Osteocyte (in vitro differentiated cells): ENCODE results near the gene MMP13. TPM values are rescaled to one million over a fixed set of nuclear protein-coding genes. Genes with fewer than 3 reads are reported as not detected.

ENCODE experiments used
- DNase-seq: peaks from one replicate; pipeline ENCODE4 v3.0.0; 2021; ENCODE audit warnings: mixed read lengths; ENCODE audit not compliant: unreplicated experiment; ENCODE audit errors: extremely low spot score
- H3K27ac Mint-ChIP-seq: one replicate; pipeline ENCODE4 v1.8.0; 2021; ENCODE audit warnings: mild to moderate bottlenecking, mixed read lengths; ENCODE audit not compliant: unreplicated experiment
- H3K27me3 Mint-ChIP-seq: one replicate; pipeline ENCODE4 v1.8.0; 2021; ENCODE audit warnings: mixed read lengths; ENCODE audit not compliant: unreplicated experiment
- H3K36me3 Mint-ChIP-seq: one replicate; pipeline ENCODE4 v1.8.0; 2021; ENCODE audit warnings: mixed read lengths; ENCODE audit not compliant: unreplicated experiment
- H3K4me1 Mint-ChIP-seq: one replicate; pipeline ENCODE4 v1.8.0; 2021; ENCODE audit warnings: mixed read lengths; ENCODE audit not compliant: unreplicated experiment
- H3K4me3 Mint-ChIP-seq: one replicate; pipeline ENCODE4 v1.8.0; 2021; ENCODE audit warnings: mild to moderate bottlenecking, moderate library complexity, mixed read lengths; ENCODE audit not compliant: unreplicated experiment
- H3K9me3 Mint-ChIP-seq: one replicate; pipeline ENCODE4 v1.8.0; 2021; ENCODE audit warnings: mixed read lengths; ENCODE audit not compliant: unreplicated experiment
- total RNA-seq: library from RNA; stranded (reverse); gene quantifications from 2 replicates; pipeline ENCODE4 v1.2.1, GENCODE V29; 2021
- TF ChIP-seq, protein P1 (sequence below): fragments of 200-600 bp; sonication (generic); IDR thresholded peaks from 2 replicates; pipeline ENCODE4 v1.5.0; 2021; ENCODE audit warnings: antibody characterized with exemption, mild to moderate bottlenecking, moderate library complexity

MMP13 gene
- total RNA-seq, 1 donor from 2014 or later = 0.21 TPM

DNA sequence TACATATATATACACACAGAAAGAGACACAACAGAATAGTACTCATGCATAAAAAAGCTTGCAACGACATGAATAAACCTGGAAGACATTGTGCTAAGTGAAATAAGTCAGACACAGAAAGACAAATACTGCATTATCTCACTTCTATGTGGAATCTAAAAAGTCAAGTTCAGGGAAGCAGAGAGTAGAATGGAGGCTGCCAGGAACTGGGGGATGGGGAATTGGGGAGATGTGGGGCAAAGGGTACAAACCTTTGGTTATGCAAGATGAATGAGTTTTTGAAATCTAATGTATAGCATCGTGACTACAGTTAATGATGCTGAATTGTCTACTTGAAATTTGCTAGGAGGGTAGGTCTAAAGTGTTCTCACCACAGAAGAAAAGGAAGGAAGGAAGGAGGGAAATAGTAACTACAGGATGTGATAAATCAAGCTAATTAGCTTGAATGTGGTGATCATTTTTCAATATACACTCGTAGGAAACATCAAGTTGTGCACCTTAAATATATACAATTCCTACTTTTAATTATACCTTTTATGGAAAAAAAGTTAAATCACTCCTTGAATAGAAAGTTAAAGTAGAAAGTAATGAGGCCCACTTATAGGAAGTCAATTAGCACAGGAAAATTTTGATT is 33.8 kb downstream of the MMP13 start:
- Mint-ChIP-seq H3K36me3 (no peaks in the 10 kb centered on the region), H3K27ac (no peak overlapping the region), H3K9me3 (no peaks in the 10 kb centered on the region), H3K27me3 (no peaks in the 10 kb centered on the region), H3K4me3 (no peak overlapping the region), H3K4me1 (peaks cover 22% of the 10 kb centered on the region)
- DNase-seq = no peak
- TF ChIP-seq, protein P1, sequence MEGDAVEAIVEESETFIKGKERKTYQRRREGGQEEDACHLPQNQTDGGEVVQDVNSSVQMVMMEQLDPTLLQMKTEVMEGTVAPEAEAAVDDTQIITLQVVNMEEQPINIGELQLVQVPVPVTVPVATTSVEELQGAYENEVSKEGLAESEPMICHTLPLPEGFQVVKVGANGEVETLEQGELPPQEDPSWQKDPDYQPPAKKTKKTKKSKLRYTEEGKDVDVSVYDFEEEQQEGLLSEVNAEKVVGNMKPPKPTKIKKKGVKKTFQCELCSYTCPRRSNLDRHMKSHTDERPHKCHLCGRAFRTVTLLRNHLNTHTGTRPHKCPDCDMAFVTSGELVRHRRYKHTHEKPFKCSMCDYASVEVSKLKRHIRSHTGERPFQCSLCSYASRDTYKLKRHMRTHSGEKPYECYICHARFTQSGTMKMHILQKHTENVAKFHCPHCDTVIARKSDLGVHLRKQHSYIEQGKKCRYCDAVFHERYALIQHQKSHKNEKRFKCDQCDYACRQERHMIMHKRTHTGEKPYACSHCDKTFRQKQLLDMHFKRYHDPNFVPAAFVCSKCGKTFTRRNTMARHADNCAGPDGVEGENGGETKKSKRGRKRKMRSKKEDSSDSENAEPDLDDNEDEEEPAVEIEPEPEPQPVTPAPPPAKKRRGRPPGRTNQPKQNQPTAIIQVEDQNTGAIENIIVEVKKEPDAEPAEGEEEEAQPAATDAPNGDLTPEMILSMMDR = no peak

DNA sequence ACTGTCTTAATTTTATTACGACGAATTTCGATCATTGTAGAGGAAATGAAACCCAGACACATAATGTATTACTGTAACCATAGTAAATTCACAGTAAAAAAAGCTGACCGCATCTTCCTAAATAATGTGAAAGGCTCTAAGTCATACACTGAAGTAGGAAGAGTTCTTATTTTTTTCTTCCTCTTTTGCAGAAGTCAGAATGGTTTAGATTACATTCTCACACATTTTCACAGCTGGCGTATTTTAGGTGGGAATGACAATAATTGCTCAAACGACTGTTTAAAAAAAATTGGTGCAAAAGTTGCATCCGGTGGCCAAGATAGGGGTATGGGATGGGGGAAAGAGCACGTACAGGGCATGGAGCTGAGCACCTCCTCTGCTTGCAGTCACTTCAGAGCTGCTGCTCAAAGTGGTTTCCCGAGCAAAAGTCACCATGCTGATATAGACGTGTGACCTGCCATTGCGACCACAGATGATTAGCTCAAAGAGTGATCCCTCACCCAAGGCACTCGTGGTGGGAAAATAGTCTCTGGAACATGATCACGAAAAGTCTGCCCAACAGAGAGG is 35.3 kb downstream of the MMP13 start:
- Mint-ChIP-seq H3K9me3 (no peaks in the 10 kb centered on the region), H3K27me3 (no peaks in the 10 kb centered on the region), H3K36me3 (no peaks in the 10 kb centered on the region), H3K4me1 (peaks cover 11% of the 10 kb centered on the region), H3K27ac (no peak overlapping the region), H3K4me3 (no peak overlapping the region)
- TF ChIP-seq, protein P1 = no peak
- DNase-seq = no peak

DNA sequence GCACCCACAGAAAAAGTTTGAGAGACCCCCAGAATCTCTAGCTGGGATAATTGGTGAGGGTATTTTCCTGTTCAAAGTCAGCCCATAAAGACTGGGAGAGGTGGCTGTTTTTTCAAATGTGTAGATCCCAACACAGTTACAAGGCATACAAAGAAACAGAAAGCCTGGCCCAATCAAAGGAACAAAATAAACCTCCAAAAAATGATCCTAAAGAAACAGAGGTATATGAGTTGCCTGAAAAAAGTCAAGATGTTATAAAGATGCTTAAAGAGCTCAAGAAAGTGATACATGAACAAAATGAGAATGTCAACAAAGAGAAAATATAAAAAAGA is 40.5 kb downstream of the MMP13 start:
- no peaks in the 10 kb centered on the region for H3K27me3 Mint-ChIP-seq
- no peaks in the 10 kb centered on the region for H3K9me3 Mint-ChIP-seq

DNA sequence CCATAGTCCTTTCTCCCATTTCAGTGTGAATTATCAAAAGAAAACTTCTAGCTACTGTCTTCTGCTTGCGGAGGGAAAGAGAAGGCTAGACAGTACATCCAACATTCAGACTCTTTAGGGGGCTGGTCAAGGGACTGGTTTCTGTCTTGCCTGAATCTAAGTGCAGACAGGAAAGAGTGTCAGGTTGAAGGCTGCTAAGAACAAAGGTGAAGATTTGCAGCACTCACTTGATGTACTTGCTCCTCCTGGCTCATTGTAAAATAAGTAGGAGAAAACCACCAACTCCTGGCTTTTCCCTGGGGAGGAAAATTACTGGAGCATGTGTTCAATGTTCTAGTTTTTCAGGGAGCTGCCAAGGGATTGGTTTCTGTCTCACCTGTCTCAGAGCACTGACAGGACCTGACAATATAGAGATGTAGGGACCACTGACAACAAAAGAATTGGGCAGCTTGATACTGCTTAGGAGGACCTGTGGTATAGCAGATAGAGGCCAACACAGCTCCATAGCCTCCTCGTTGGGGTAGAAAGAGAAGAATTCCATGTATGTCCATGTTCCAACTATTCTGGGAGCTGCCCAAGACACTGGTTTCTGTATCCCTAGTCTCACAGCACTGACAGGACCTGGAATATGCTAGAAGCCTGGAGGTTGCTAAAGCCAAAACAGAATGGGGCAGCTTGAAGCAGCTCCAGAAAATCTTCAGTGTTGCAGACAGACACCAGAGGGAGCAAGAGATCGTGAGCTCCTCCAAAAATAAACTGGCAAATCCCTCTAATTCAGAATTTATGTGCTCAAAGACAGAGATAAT is 41.1 kb downstream of the MMP13 start:
- Mint-ChIP-seq H3K27me3 (no peaks in the 10 kb centered on the region), H3K36me3 (no peaks in the 10 kb centered on the region), H3K4me3 (no peak overlapping the region), H3K27ac (no peak overlapping the region), H3K4me1 (no peaks in the 10 kb centered on the region), H3K9me3 (no peaks in the 10 kb centered on the region)
- DNase-seq = peak; percentile 23
- TF ChIP-seq, protein P1 = peak; percentile 82

More for the DNA sequence above, 40.5 kb downstream of the MMP13 start:
- no peaks in the 10 kb centered on the region for H3K4me1 Mint-ChIP-seq
- H3K27ac Mint-ChIP-seq = no peak overlapping the region
- no peak overlapping the region for H3K4me3 Mint-ChIP-seq
- H3K36me3 Mint-ChIP-seq = no peaks in the 10 kb centered on the region
- TF ChIP-seq, protein P1 = no peak
- no peak for DNase-seq

DNA sequence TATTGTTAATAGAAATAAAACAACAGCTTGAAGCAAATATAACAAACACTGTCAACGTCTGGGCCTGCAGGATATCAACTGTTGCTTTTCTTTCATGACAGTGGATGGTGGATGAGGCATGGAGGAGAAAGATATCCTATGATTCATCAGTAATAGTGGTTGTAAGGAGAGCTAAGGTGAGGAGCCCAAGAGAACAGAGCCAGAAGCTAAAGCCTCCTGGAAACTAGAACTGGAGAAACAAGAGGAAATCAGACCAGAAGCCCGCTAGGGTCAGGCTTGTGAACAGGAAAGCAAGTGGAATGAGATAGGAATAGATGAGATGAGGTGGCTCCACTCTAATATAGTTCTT is 43.1 kb downstream of the MMP13 start:
- no peak overlapping the region for H3K27ac Mint-ChIP-seq
- no peak for DNase-seq
- H3K4me3 Mint-ChIP-seq = no peak overlapping the region

More for the DNA sequence above, 43.1 kb downstream of the MMP13 start:
- H3K4me1 Mint-ChIP-seq = no peaks in the 10 kb centered on the region
- H3K27me3 Mint-ChIP-seq = peaks cover 6% of the 10 kb centered on the region
- TF ChIP-seq, protein P1 = no peak
- no peaks in the 10 kb centered on the region for H3K9me3 Mint-ChIP-seq
- no peaks in the 10 kb centered on the region for H3K36me3 Mint-ChIP-seq
